ENCODE results near the gene SEMA5B. TPM values are rescaled to one million over a fixed set of nuclear protein-coding genes. Genes with fewer than 3 reads are reported as not detected.

The SEMA5B gene
- total and polyA plus RNA-seq, 2 donors (not counting 3 experiments of a cell fraction or from before 2014, with no cell fraction given) = 0.07 TPM; not detected in 1

DNA sequence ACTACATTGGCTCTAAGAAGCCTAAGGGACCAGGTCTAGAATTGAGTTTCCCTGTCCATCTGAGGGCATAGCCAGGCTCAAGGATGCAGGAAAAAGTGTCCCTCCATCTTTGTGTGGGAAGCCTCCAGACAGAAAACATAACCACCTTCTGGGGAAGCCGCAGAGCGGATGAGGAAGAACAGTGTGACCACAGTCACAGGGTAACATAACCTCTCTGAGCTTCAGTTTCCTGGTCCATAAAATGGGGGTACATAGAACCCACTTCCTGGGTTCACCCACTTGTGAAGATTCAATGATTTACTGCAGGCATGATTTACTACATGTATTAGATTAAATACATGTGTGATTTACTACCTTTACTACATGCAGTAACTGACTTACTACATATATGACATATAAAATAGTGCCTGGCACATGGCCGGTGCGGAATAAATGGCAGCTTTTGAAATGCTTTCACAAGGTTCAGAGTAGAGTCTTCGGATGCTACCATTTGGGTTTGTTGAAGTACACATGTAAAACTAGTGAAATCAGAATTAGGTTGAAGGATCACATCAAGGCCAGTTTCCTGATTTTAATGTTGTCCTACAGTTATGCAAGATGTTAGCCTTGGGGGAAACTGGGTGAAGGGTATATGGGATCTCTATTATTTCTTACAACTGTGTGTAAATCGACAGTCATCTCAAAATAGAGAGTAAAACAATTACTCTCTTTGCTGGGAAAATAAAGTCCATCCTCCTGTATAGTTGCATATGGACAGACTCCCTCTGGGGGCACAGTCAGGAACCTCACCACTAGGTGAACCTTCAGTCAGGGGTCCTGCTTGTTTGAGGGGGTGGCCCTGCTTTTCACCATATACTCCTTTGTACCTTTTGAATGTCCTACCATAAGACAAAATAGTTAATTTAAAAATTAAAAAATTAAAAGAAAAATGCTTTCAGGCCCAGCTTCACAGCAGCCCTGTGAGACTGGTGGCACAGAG, 86.0 kb downstream of the SEMA5B start:
- Histone ChIP-seq H3K27ac (ENCODE audit: insufficient read depth, low read depth, low read length) (no peak overlapping the region), H3K9me1 (replicated peaks; ENCODE audit: control insufficient read depth, extremely low read depth, insufficient read depth, low read length) (no peaks in the 10 kb centered on the region), H4K20me1 (replicated peaks; ENCODE audit: control insufficient read depth, extremely low read depth, insufficient read depth, low read length) (no peaks in the 10 kb centered on the region), H3K4me1 (ENCODE audit: control insufficient read depth, extremely low read depth, insufficient read depth, low read length) (peaks cover 11% of the 10 kb centered on the region), H3K9me3 (replicated peaks; ENCODE audit: control insufficient read depth, insufficient read depth, low read length) (no peaks in the 10 kb centered on the region), H3K27me3 (ENCODE audit: control insufficient read depth in 2 of 2, insufficient read depth in 2 of 2, low read length in 2 of 2) (peaks cover 2 to 4% of the 10 kb centered on the region in 2 experiments), H3K4me3 (replicated peaks in 1 of 3; ENCODE audit: insufficient read depth in 1 of 3, low read depth in 1 of 3, low read length in 3 of 3) (no peak overlapping the region), H3K36me3 (ENCODE audit: control insufficient read depth in 2 of 2, extremely low read depth in 1 of 2, insufficient read depth in 2 of 2, low read length in 2 of 2) (no peaks in the 10 kb centered on the region), H3K79me2 (ENCODE audit: control insufficient read depth, insufficient read depth, low read length) (no peaks in the 10 kb centered on the region), H3K9ac (replicated peaks; ENCODE audit: extremely low read depth, insufficient read depth, low read length) (no peak overlapping the region), H3K4me2 (ENCODE audit: insufficient read depth, low read length) (peak overlapping the region; percentile 37), H2AFZ (ENCODE audit: low read depth, low read length) (no peak overlapping the region)
- dilution Hi-C loops (cut with MboI; ENCODE audit: extremely low pct_ligation_motif_present, low sequenced_read_pairs) (no loop called here), intact Hi-C loops (cut with micrococcal nuclease) (loop anchor here (1.0 to 10.0 kb wide), 4 partner anchors 163 to 1395 kb away; no protein-coding TSS in a partner anchor)
- BruUV-seq (replicated peaks) = no TSS peak
- FAIRE-seq = peak; percentile 82
- TF ChIP-seq, protein P1, sequence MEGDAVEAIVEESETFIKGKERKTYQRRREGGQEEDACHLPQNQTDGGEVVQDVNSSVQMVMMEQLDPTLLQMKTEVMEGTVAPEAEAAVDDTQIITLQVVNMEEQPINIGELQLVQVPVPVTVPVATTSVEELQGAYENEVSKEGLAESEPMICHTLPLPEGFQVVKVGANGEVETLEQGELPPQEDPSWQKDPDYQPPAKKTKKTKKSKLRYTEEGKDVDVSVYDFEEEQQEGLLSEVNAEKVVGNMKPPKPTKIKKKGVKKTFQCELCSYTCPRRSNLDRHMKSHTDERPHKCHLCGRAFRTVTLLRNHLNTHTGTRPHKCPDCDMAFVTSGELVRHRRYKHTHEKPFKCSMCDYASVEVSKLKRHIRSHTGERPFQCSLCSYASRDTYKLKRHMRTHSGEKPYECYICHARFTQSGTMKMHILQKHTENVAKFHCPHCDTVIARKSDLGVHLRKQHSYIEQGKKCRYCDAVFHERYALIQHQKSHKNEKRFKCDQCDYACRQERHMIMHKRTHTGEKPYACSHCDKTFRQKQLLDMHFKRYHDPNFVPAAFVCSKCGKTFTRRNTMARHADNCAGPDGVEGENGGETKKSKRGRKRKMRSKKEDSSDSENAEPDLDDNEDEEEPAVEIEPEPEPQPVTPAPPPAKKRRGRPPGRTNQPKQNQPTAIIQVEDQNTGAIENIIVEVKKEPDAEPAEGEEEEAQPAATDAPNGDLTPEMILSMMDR (IDR thresholded peaks at IDR 0.05; ENCODE audit: extremely low read depth in 1 of 2, insufficient read depth in 1 of 2, low read depth in 1 of 2, low read length in 2 of 2) = peak; percentile 22 to 24
- TF ChIP-seq POLR2AphosphoS5 (IDR thresholded peaks at IDR 0.05; ENCODE audit: insufficient read depth, low read depth, low read length) = no peak
- no peak for DNase-seq (ENCODE audit: low read depth, low spot score)
- POLR2A ChIA-PET = no interaction called here
- CTCF ChIA-PET = interaction anchor here (0.8 to 2.9 kb wide), 14 partner anchors 13 to 549 kb away, joined by 3 to 24 read pairs (median 4); partner anchors contain the start of gene SEMA5B

Data from endothelial cell of umbilical vein (primary cell).